Heart right ventricle (tissue), 16 donors: ENCODE data around the gene SYPL2. TPM values are rescaled to one million over a fixed set of nuclear protein-coding genes. Genes with fewer than 3 reads are reported as not detected.

Experiments
- ATAC-seq, 8 donors: fragments of 200-7000 bp; cut with Tn5 transposase; one replicate each; pipeline ENCODE4 v1.9.1; 2020; ENCODE audit warnings: mild to moderate bottlenecking in 8 of 8, moderate library complexity in 8 of 8, moderate number of reproducible peaks in 1 of 8
- DNase-seq, 2 donors: peaks; one replicate each; pipeline ENCODE4 v3.0.0-alpha.2; 2020
- H3K27ac ChIP-seq, 10 donors: fragments of 200-600 bp; sonication (generic) in 2 of 10; one replicate each; pipeline versions ENCODE4 v1.5.0 to v1.8.0; 2020 to 2022; ENCODE audit warnings: mild to moderate bottlenecking in 3 of 10
- H3K27me3 ChIP-seq, 7 donors: fragments of 200-600 bp; one replicate each; pipeline ENCODE4 v1.8.0; 2021 to 2022; ENCODE audit warnings: mild to moderate bottlenecking in 2 of 7
- H3K36me3 ChIP-seq, 9 donors: fragments of 200-600 bp; sonication (generic) in 1 of 9; one replicate each; pipeline versions ENCODE4 v1.5.0 to v1.8.0; 2020 to 2022; ENCODE audit warnings: mild to moderate bottlenecking in 2 of 9
- H3K4me1 ChIP-seq, 9 donors: fragments of 200-600 bp; sonication (generic) in 1 of 9; one replicate each; pipeline versions ENCODE4 v1.5.0 to v1.8.0; 2020 to 2022; ENCODE audit warnings: mild to moderate bottlenecking in 4 of 9
- H3K4me3 ChIP-seq, 10 donors: fragments of 200-600 bp; sonication (generic) in 2 of 10; one replicate each; pipeline versions ENCODE4 v1.5.0 to v1.8.0; 2020 to 2022; ENCODE audit warnings: mild to moderate bottlenecking in 7 of 10, moderate library complexity in 2 of 10
- H3K9me3 ChIP-seq, 11 donors: fragments of 200-600 bp in 10 of 11; sonication (generic) in 2 of 11; one replicate each; pipeline versions ENCODE4 v1.5.0 to v1.8.0; 2013 to 2022; ENCODE audit warnings: mild to moderate bottlenecking in 2 of 11, control low read depth in 1 of 11, moderate library complexity in 1 of 11
- CTCF ChIP-seq, 9 donors: fragments of 200-600 bp; sonication (generic) in 2 of 9; IDR thresholded peaks; one replicate each; pipeline versions ENCODE4 v1.5.0 to v1.8.0; 2021 to 2022; ENCODE audit warnings: antibody characterized with exemption in 9 of 9, mild to moderate bottlenecking in 5 of 9, moderate library complexity in 1 of 9
- whole genome bisulfite sequencing, 2 donors: extraction: QIAGEN DNeasy Blood & Tissue Kit; methylation state at CpG; one replicate each; pipeline ENCODE4 v1.1.7; 2013; ENCODE audit warnings: inconsistent platforms in 1 of 2; 5-methylcytosine and 5-hydroxymethylcytosine counted together
- intact Hi-C, 10 donors: fragments of 100-400 bp; cut with DNase I; formaldehyde crosslinking; loops; one replicate each; pipeline versions ENCODE4 v1.11.1 to v1.14.2; 2022
- polyA plus RNA-seq, 2 donors: library from polyadenylated mRNA; stranded (reverse); fragments of 200-250 nt; gene quantifications; one replicate each; pipeline ENCODE4 v1.2.3, GENCODE V29; 2013
- total RNA-seq, 10 donors: library from RNA; stranded (reverse); fragmentation: NEBNext Ultra II Directional in 3 of 10; extraction: Animal tissue kit (Norgen Biotek cat#: 25700) in 3 of 10; gene quantifications; one replicate each; pipeline versions ENCODE4 v1.2.1 to v1.2.4, GENCODE V29; 2021 to 2023
- donor health status: Arrhythmogenic right ventricular cardiomyopathy.
- donor health status: ischemic (EF 13 %, LVEDD 7.1; RV severe dilation, severe dysfunction).
- donor health status: healthy with polysubstance abuse.
- donor health status: DM: no; HTN: yes; CAD: no.
- donor health status: DM: no; HTN: no; CAD: no.
- donor health status: ischemic (EF 25% LVEDD 6.9; RV normal size, moderate dysfunction).
- donor health status: ischemic (EF 25% LVEDD 5.7; RV mildly dilated, moderate dysfunction).
- donor health status: healthy.
- donor health status: DM: yes; HTN: yes; CAD: no.
- donor health status: Ischemic cardiomyopathy.
- donor health status: ischemic (EF 35%, LVEDD 5.7; RV mildly dilated, moderate dysfunction).
- donor health status: nonischemic (EF 11% LVEDD 7.7; RV severe dilation, severe dysfunction).
- donor health status: DM: yes; HTN: yes; CAD: no.
- donor health status: PGD.
- donor health status: ischemic (EF 29% LVEDD 5.4; RV normal size, mild dysfunction).
- donor health status: nonischemic (EF 23%, LVEDD 6.1; RV moderate dilation, normal function).

The SYPL2 gene
- total and polyA plus RNA-seq, 12 donors: 15.0 to 47.3 (median 26.8) TPM

- peaks cover 0 to 27% (median 6%) of the 10 kb centered on the region in 9 donors for H3K4me1 ChIP-seq
- H3K27ac ChIP-seq: no peak overlapping the region
- ATAC-seq: no peak
These were observed 10.5 kb downstream of the SYPL2 start for GRCh38 chr1:109476825-109477224.

GRCh38 chr1:109477821-109478220 lies 11.5 kb downstream of the SYPL2 start:
- Histone ChIP-seq H3K9me3 (no peaks in the 10 kb centered on the region), H3K36me3 (peaks cover 0 to 31% (median 8%) of the 10 kb centered on the region in 9 donors), H3K27ac (no peak overlapping the region), H3K4me3 (no peak overlapping the region), H3K4me1 (peaks cover 0 to 27% (median 6%) of the 10 kb centered on the region in 9 donors), H3K27me3 (peaks cover 0 to 12% (median 0%) of the 10 kb centered on the region in 7 donors)
- no peak for TF ChIP-seq CTCF (IDR thresholded peaks at IDR 0.05)
- ATAC-seq (no peak), DNase-seq (no peak)
- 75 to 80% methylated on average over 6 of the region's 6 CpGs for WGBS, 2 donors
- intact Hi-C loops: no loop called here

More at GRCh38 chr1:109476825-109477224, 10.5 kb downstream of the SYPL2 start:
- intact Hi-C loops: no loop called here
- WGBS, 2 donors: 94 to 95% methylated on average over 8 of the region's 8 CpGs
- TF ChIP-seq CTCF (IDR thresholded peaks at IDR 0.05): no peak
- Histone ChIP-seq H3K36me3 (peaks cover 0 to 31% (median 8%) of the 10 kb centered on the region in 9 donors), H3K27me3 (peaks cover 0 to 15% (median 0%) of the 10 kb centered on the region in 7 donors), H3K4me3 (no peak overlapping the region), H3K9me3 (no peaks in the 10 kb centered on the region)
- no peak for DNase-seq

- Histone ChIP-seq H3K9me3 (no peaks in the 10 kb centered on the region), H3K4me1 (peaks cover 0 to 26% (median 12%) of the 10 kb centered on the region in 9 donors), H3K27ac (no peak overlapping the region), H3K27me3 (peaks cover 0 to 9% (median 0%) of the 10 kb centered on the region in 7 donors), H3K36me3 (peaks cover 0 to 31% (median 8%) of the 10 kb centered on the region in 9 donors), H3K4me3 (no peak overlapping the region)
- no peak for DNase-seq
- ATAC-seq: no peak
- TF ChIP-seq CTCF (IDR thresholded peaks at IDR 0.05): no peak
- intact Hi-C loops: no loop called here
- 41 to 50% methylated on average over 7 of the region's 7 CpGs for WGBS, 2 donors
These were observed 12.5 kb downstream of the SYPL2 start for GRCh38 chr1:109478806-109479205.

- TF ChIP-seq CTCF (IDR thresholded peaks at IDR 0.05): no peak
- H3K27ac ChIP-seq: no peak overlapping the region
- intact Hi-C loops: no loop called here
- whole genome bisulfite sequencing, 2 donors: 68 to 75% methylated on average over 5 of the region's 5 CpGs
- no peak for DNase-seq
- no peaks in the 10 kb centered on the region for H3K9me3 ChIP-seq
- peaks cover 0 to 9% (median 0%) of the 10 kb centered on the region in 7 donors for H3K27me3 ChIP-seq
- ATAC-seq: no peak
- H3K4me3 ChIP-seq: no peak overlapping the region
- peaks cover 0 to 31% (median 8%) of the 10 kb centered on the region in 9 donors for H3K36me3 ChIP-seq
- H3K4me1 ChIP-seq: peaks cover 3 to 22% (median 13%) of the 10 kb centered on the region in 9 donors
These were observed 13.0 kb downstream of the SYPL2 start for GRCh38 chr1:109479311-109479710.
